Measurements from ENCODE around the gene WDR33. TPM values are rescaled to one million over a fixed set of nuclear protein-coding genes. Genes with fewer than 3 reads are reported as not detected.
A peak's percentile ranks its signal among the peaks of the same experiment; 100 is the strongest.

WDR33 gene
- total and polyA plus RNA-seq, 2 of the 13 experiments (the other 11 are each of a cell fraction or from before 2014, with no cell fraction given), result 54.9 to 78.2 TPM

GRCh38 chr2:127700527-127701192, 110.3 kb downstream of the WDR33 start:
- peak overlapping the region; percentile 20 for H2AFZ ChIP-seq (ENCODE audit: low read length)
- CTCF ChIA-PET (ENCODE audit: low intra/inter-chr PET ratio, low total read pairs), result no interaction called here
- peak; percentile 46 for ATAC-seq
- TF ChIP-seq RXRA (CRISPR knock-in tag; IDR thresholded peaks at IDR 0.05) (peak; percentile 59; the same call in 1 of the 2 replicates), MXD4 (CRISPR knock-in tag; IDR thresholded peaks at IDR 0.05) (peak; percentile 18; the same call in 1 of the 2 replicates), ZNF670 (CRISPR knock-in tag; IDR thresholded peaks at IDR 0.05; ENCODE audit: borderline replicate concordance) (no peak), ZNF709 (CRISPR knock-in tag; IDR thresholded peaks at IDR 0.05) (no peak), ARNT (IDR thresholded peaks at IDR 0.05) (no peak), ETV5 (CRISPR knock-in tag; IDR thresholded peaks at IDR 0.05; ENCODE audit: borderline replicate concordance) (peak; percentile 51; the same call in 1 of the 2 replicates), ZBTB34 (CRISPR knock-in tag; IDR thresholded peaks at IDR 0.05) (peak; percentile 6; the same call in 1 of the 2 replicates), SYNCRIP (IDR thresholded peaks at IDR 0.05; ENCODE audit: insufficient read depth, low read depth, low read length) (no peak), ATF7-NPFF (CRISPR knock-in tag; IDR thresholded peaks at IDR 0.05; ENCODE audit: low read depth) (no peak), RARA (CRISPR knock-in tag; IDR thresholded peaks at IDR 0.05) (peak; percentile 67), HIVEP1 (CRISPR knock-in tag; IDR thresholded peaks at IDR 0.05) (no peak), SMAD9 (CRISPR knock-in tag; IDR thresholded peaks at IDR 0.05) (no peak), ZNF281 (CRISPR knock-in tag; IDR thresholded peaks at IDR 0.05; ENCODE audit: borderline replicate concordance) (no peak), ZNF383 (CRISPR knock-in tag; IDR thresholded peaks at IDR 0.05; ENCODE audit: borderline replicate concordance) (peak; percentile 88; the same call in 1 of the 2 replicates), GATAD1 (CRISPR knock-in tag; IDR thresholded peaks at IDR 0.05) (no peak), FOSL1 (CRISPR knock-in tag; IDR thresholded peaks at IDR 0.05; ENCODE audit: borderline replicate concordance) (peak; percentile 63; the same call in 1 of the 2 replicates)
- TF ChIP-seq, protein P1, sequence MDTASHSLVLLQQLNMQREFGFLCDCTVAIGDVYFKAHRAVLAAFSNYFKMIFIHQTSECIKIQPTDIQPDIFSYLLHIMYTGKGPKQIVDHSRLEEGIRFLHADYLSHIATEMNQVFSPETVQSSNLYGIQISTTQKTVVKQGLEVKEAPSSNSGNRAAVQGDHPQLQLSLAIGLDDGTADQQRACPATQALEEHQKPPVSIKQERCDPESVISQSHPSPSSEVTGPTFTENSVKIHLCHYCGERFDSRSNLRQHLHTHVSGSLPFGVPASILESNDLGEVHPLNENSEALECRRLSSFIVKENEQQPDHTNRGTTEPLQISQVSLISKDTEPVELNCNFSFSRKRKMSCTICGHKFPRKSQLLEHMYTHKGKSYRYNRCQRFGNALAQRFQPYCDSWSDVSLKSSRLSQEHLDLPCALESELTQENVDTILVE (CRISPR knock-in tag; IDR thresholded peaks at IDR 0.05), result no peak; the same call in 1 of the 2 replicates
- TF ChIP-seq, protein P2, sequence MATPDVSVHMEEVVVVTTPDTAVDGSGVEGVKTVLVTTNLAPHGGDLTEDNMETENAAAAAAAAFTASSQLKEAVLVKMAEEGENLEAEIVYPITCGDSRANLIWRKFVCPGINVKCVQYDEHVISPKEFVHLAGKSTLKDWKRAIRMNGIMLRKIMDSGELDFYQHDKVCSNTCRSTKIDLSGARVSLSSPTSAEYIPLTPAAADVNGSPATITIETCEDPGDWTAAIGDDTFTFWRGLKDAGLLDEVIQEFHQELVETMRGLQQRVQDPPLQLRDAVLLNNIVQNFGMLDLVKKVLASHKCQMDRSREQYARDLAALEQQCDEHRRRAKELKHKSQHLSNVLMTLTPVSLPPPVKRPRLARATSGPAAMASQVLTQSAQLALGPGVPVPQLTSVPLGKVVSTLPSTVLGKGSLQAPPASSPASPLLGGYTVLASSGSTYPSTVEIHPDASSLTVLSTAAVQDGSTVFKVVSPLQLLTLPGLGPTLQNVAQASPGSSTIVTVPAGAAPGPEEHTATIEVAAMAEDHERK (CRISPR knock-in tag; IDR thresholded peaks at IDR 0.05; ENCODE audit: low read depth), result no peak

More at GRCh38 chr2:127700527-127701192, 110.3 kb downstream of the WDR33 start:
- Histone ChIP-seq H3K4me1 (ENCODE audit: insufficient read depth, low read length) (peaks cover 25% of the 10 kb centered on the region), H3K36me3 (replicated peaks in 1 of 2; ENCODE audit: control insufficient read depth in 1 of 2, insufficient read depth in 2 of 2, low read length in 2 of 2) (no peaks in the 10 kb centered on the region; a peak in 2 of 5 replicates), H3K27me3 (ENCODE audit: control insufficient read depth in 1 of 2, insufficient read depth in 2 of 2, low read length in 2 of 2) (no peaks in the 10 kb centered on the region), H4K20me1 (ENCODE audit: insufficient read depth, low read length) (0 out of 2 replicates have a peak, but pooled peaks cover 2% of the 10 kb centered on the region), H3K9ac (ENCODE audit: insufficient read depth, low read depth, low read length) (peak overlapping the region; percentile 93), H3K27ac (ENCODE audit: extremely low read length, insufficient read depth, low read length) (peak overlapping the region; percentile 93), H3K9me3 (ENCODE audit: low read length) (no peaks in the 10 kb centered on the region), H3K4me3 (replicated peaks in 1 of 3; ENCODE audit: insufficient read depth in 1 of 3, low read depth in 2 of 3, low read length in 3 of 3) (peak overlapping the region; percentile 75 to 92 (median 79)), H3K79me2 (ENCODE audit: insufficient read depth, low read length) (peaks cover 14% of the 10 kb centered on the region), H3K4me2 (ENCODE audit: low read depth, low read length) (peak overlapping the region; percentile 97)
- in situ Hi-C loops (cut with HindIII; ENCODE audit: extremely low pct_ligation_motif_present, low pct_unique_long_range_greater_than_20kb), result no loop called here
- peak; percentile 84 for DNase-seq (ENCODE audit: low spot score)
- POLR2A ChIA-PET, result interaction anchor here (0.6 to 1.8 kb wide), 9 partner anchors 18 to 407 kb away, joined by 3 to 15 read pairs (median 3); partner anchors contain the start of genes AMMECR1L, ERCC3, LIMS2 and WDR33
- peak; percentile 50 for FAIRE-seq
- TSS peak; percentile 77 for BruUV-seq (replicated peaks)
- intact Hi-C loops (cut with micrococcal nuclease; ENCODE audit: unreplicated experiment), result no loop called here
- WGBS (ENCODE audit: low lambda C conversion rate), result 48% methylated on average over 17 of the region's 17 CpGs
